Cardiac fibroblast (primary cell): ENCODE measurements around the gene CLSTN1.

Experiments
- DNase-seq, 2 donors: peaks; one replicate each; pipeline versions ENCODE4 v3.0.0 to v3.0.0-alpha.2; 2010; ENCODE audit warnings: low read depth in 2 of 2
- H3K4me3 ChIP-seq, 2 donors: replicated peaks in 1 of 2; 1 replicate in 1 of 2; 2 replicates in 1 of 2; pipeline ENCODE4 v1.5.1; 2011; ENCODE audit warnings: low read depth in 2 of 2, low read length in 2 of 2, mild to moderate bottlenecking in 2 of 2, moderate library complexity in 1 of 2
- CTCF ChIP-seq: IDR thresholded peaks from one replicate; pipeline ENCODE4 v1.5.1; 2011; ENCODE audit warnings: low read depth, mild to moderate bottlenecking, low read length, inconsistent platforms

Gene CLSTN1

GRCh38 chr1:9845914-9846313 lies 22.1 kb upstream of the CLSTN1 start:
- no peak for TF ChIP-seq CTCF
- DNase-seq, result no peak
- no peak overlapping the region for H3K4me3 ChIP-seq

GRCh38 chr1:9844756-9845155 lies 21.0 kb upstream of the CLSTN1 start:
- TF ChIP-seq CTCF, result no peak
- no peak overlapping the region for H3K4me3 ChIP-seq
- DNase-seq, result no peak

- no peak overlapping the region for H3K4me3 ChIP-seq
- no peak for TF ChIP-seq CTCF
- DNase-seq, result peak in 1 of 2 donors; percentile 40
Observed at GRCh38 chr1:9844106-9844505, 20.3 kb upstream of the CLSTN1 start.

GRCh38 chr1:9843576-9843945 lies 19.8 kb upstream of the CLSTN1 start:
- no peak for TF ChIP-seq CTCF
- no peak overlapping the region for H3K4me3 ChIP-seq
- no peak for DNase-seq

- no peak for TF ChIP-seq CTCF
- H3K4me3 ChIP-seq, result no peak overlapping the region
- DNase-seq, result peak in 1 of 2 donors; percentile 62
Observed at GRCh38 chr1:9842781-9843575, 19.2 kb upstream of the CLSTN1 start.

- TF ChIP-seq CTCF, result no peak
- peak in 1 of 2 donors; percentile 62 for DNase-seq
- H3K4me3 ChIP-seq, result no peak overlapping the region
Observed at GRCh38 chr1:9842073-9842711, 18.4 kb upstream of the CLSTN1 start.
